Ovary (tissue), 10 donors: Measurements from ENCODE around the gene HSP90AB1. TPM values are rescaled to one million over a fixed set of nuclear protein-coding genes. Genes with fewer than 3 reads are reported as not detected.

Experiments used
- DNase-seq, 5 donors: peaks; one replicate each; pipeline ENCODE4 v3.0.0-alpha.2; 2019 to 2020
- H3K27ac ChIP-seq, 2 donors: fragments of 200-600 bp; one replicate each; pipeline versions ENCODE4 v1.5.1 to v1.8.0; 2019 to 2022
- H3K27me3 ChIP-seq: fragments of 200-600 bp; one replicate; pipeline ENCODE4 v1.8.0; 2022
- H3K36me3 ChIP-seq: fragments of 200-600 bp; sonication (generic); one replicate; pipeline ENCODE4 v1.5.1; 2019
- H3K4me1 ChIP-seq: one replicate; pipeline ENCODE4 v1.8.1; 2013; ENCODE audit warnings: mild to moderate bottlenecking, moderate library complexity; ENCODE audit not compliant: insufficient read depth
- H3K4me3 ChIP-seq: fragments of 200-600 bp; sonication (generic); one replicate; pipeline ENCODE4 v1.5.1; 2017
- H3K9me3 ChIP-seq, 2 donors: fragments of 200-600 bp in 1 of 2; sonication (generic) in 1 of 2; one replicate each; pipeline versions ENCODE4 v1.5.1 to v1.8.1; 2013 to 2019; ENCODE audit warnings: mild to moderate bottlenecking in 1 of 2, moderate library complexity in 1 of 2
- CTCF ChIP-seq, 3 donors: fragments of 450-650 bp in 2 of 3; fragments of 200-600 bp in 1 of 3; IDR thresholded peaks; one replicate each; pipeline versions ENCODE4 v1.5.1 to v1.8.0; 2016 to 2022; ENCODE audit warnings: antibody characterized with exemption in 3 of 3, mild to moderate bottlenecking in 1 of 3
- EP300 ChIP-seq: sonication (generic); formaldehyde crosslinking; IDR thresholded peaks from one replicate; pipeline ENCODE4 v1.6.1; 2017; ENCODE audit warnings: antibody characterized with exemption
- POLR2A ChIP-seq: fragments of 450-650 bp; IDR thresholded peaks from one replicate; pipeline ENCODE4 v1.6.1; 2017; ENCODE audit warnings: antibody characterized with exemption, mild to moderate bottlenecking, moderate library complexity
- WGBS, 3 donors: extraction: QIAGEN DNeasy Blood & Tissue Kit in 1 of 3; methylation state at CpG; one replicate each; pipeline versions ENCODE4 v1.1.5 to v1.1.7; 2013 to 2017; 5-methylcytosine and 5-hydroxymethylcytosine counted together
- intact Hi-C, 4 donors: fragments of 100-400 bp; cut with DNase I; formaldehyde crosslinking; loops; one replicate each; pipeline versions ENCODE4 v1.11.0 to v1.15.1; 2022 to 2023
- long read RNA-seq, 3 donors: library from polyadenylated mRNA in 2 of 3; unstranded in 2 of 3; transcript quantifications; one replicate each; pipeline ENCODE4 v2.0.0 and lab custom pipeline, GENCODE V29; 2021 to 2026
- polyA plus RNA-seq, 2 donors: library from polyadenylated mRNA; stranded (reverse); fragments of 200-250 nt in 1 of 2; fragments of 350-450 nt in 1 of 2; fragmentation: Illumina TruSeq in 1 of 2; extraction: RNeasy Lipid Tissue Mini Kit (QIAGEN cat#74804) in 1 of 2; gene quantifications; one replicate each; pipeline ENCODE4 v1.2.3, GENCODE V29; 2013 to 2014
- total RNA-seq, 7 donors: library from RNA; depleted of rRNA in 2 of 7; stranded (reverse); fragments of >200 nt in 2 of 7; fragmentation: NEBNext Ultra II Directional in 3 of 7; extraction: Animal tissue kit (Norgen Biotek cat#: 25700) in 3 of 7; gene quantifications; one replicate each; pipeline versions ENCODE4 v1.1.0 to v1.2.4, GENCODE V29; 2016 to 2023
- donor health status: DM: no; HTN: no; CAD: no; lungs with moderate emphysema.
- donor health status: DM: no; HTN: no; CAD: no.
- donor health status: Bipolar disorder and iron deficiency.
- donor health status: DM: yes; HTN: yes; CAD: no.
- donor health status: DM: no; HTN: no; CAD: no.
- donor health status: DM: yes; HTN: yes; CAD: no.

Gene HSP90AB1
- total RNA-seq (1,000 to 10,000 TPM in 6 of 7 donors, 100 to 1,000 TPM in 1; 820 to 1,796 (median 1,051) TPM), polyA plus RNA-seq (1,000 to 10,000 TPM in 1 of 2 donors, 100 to 1,000 TPM in 1; 972 to 1,905 TPM)
- long read RNA-seq, donor 1, transcript HSP90AB1-203 (12 exons, 2,572 nt): major isoform, 13,739 of 16,910 reads
- long read RNA-seq, donor 1, transcript HSP90AB1-201 (12 exons, 2,582 nt): minor isoform, 95 of 16,910 reads
- long read RNA-seq, donor 1, partial matches to known transcripts: 2,914 of 16,910 reads
- long read RNA-seq, donor 1, other reads (novel, unspliced or antisense): 157 of 16,910 reads
- long read RNA-seq, donor 2, transcript HSP90AB1-203 (12 exons, 2,572 nt): major isoform, 320 of 824 reads
- long read RNA-seq, donor 2, partial matches to known transcripts: 481 of 824 reads
- long read RNA-seq, donor 2, other reads (novel, unspliced or antisense): 18 of 824 reads
- long read RNA-seq, donor 3, transcript HSP90AB1-201 (12 exons, 2,582 nt): minor isoform, 23 of 4,368 reads
- long read RNA-seq, donor 3, transcript HSP90AB1-203 (12 exons, 2,572 nt): major isoform, 4,199 of 4,368 reads
- long read RNA-seq, donor 3, partial matches to known transcripts: 103 of 4,368 reads
- long read RNA-seq, donor 3, other reads (novel, unspliced or antisense): 41 of 4,368 reads

- Histone ChIP-seq H3K4me1 (peaks cover 16% of the 10 kb centered on the region), H3K4me3 (peak within 1 kb of the TSS; percentile 86), H3K27me3 (no peaks in the 10 kb centered on the region), H3K36me3 (peaks cover 2% of the 10 kb centered on the region), H3K27ac (peak within 1 kb of the TSS; percentile 95 to 99), H3K9me3 (no peaks in the 10 kb centered on the region)
- TF ChIP-seq CTCF (IDR thresholded peaks at IDR 0.05): peak in 1 of 3 donors; percentile 2
- peak; percentile 97 for TF ChIP-seq POLR2A
- TF ChIP-seq EP300: peak; percentile 30
- peak; percentile 93 to 98 (median 94) for DNase-seq
- intact Hi-C loops: no loop called here
- WGBS, 3 donors: 0% methylated on average over 34 of the region's 34 CpGs
Observed at GRCh38 chr6:44246663-44247337, at the start of gene HSP90AB1. Gene HSP90AB1 (plus strand): TSS chr6:44247101. CDS start chr6:44248630, 1,529 bp downstream.

- Histone ChIP-seq H3K27me3 (no peaks in the 10 kb centered on the region), H3K36me3 (no peaks in the 10 kb centered on the region), H3K9me3 (no peaks in the 10 kb centered on the region), H3K4me3 (no peak overlapping the region), H3K4me1 (peaks cover 2% of the 10 kb centered on the region), H3K27ac (no peak overlapping the region)
- no peak for TF ChIP-seq CTCF (IDR thresholded peaks at IDR 0.05)
- TF ChIP-seq EP300: no peak
- TF ChIP-seq POLR2A: no peak
- DNase-seq: no peak
- WGBS, 3 donors: 59 to 66% (median 64%) methylated on average over 3 of the region's 3 CpGs
- intact Hi-C loops: no loop called here
Observed at GRCh38 chr6:44198684-44199083, 48.2 kb upstream of the HSP90AB1 start.

- no peak overlapping the region for H3K27ac ChIP-seq
- H3K9me3 ChIP-seq: no peaks in the 10 kb centered on the region
- TF ChIP-seq POLR2A (no peak), EP300 (no peak), CTCF (IDR thresholded peaks at IDR 0.05) (no peak)
- no peaks in the 10 kb centered on the region for H3K36me3 ChIP-seq
- WGBS, 3 donors: 59 to 66% (median 64%) methylated on average over 4 of the region's 4 CpGs
- no peak for DNase-seq
- H3K4me3 ChIP-seq: no peak overlapping the region
- H3K4me1 ChIP-seq: peaks cover 2% of the 10 kb centered on the region
- no peaks in the 10 kb centered on the region for H3K27me3 ChIP-seq
- intact Hi-C loops: no loop called here
Observed at GRCh38 chr6:44199883-44200282, 47.0 kb upstream of the HSP90AB1 start.

- no peaks in the 10 kb centered on the region for H3K36me3 ChIP-seq
- no peak overlapping the region for H3K27ac ChIP-seq
- no peak overlapping the region for H3K4me3 ChIP-seq
- peaks cover 2% of the 10 kb centered on the region for H3K4me1 ChIP-seq
- no peaks in the 10 kb centered on the region for H3K27me3 ChIP-seq
- H3K9me3 ChIP-seq: no peaks in the 10 kb centered on the region
- DNase-seq: no peak
- no peak for TF ChIP-seq EP300
- no peak for TF ChIP-seq CTCF (IDR thresholded peaks at IDR 0.05)
- TF ChIP-seq POLR2A: no peak
- intact Hi-C loops: no loop called here
- 95 to 98% (median 95%) methylated on average over 3 of the region's 3 CpGs for whole genome bisulfite sequencing, 3 donors
Observed at GRCh38 chr6:44201200-44201599, 45.7 kb upstream of the HSP90AB1 start.
